Measurements from ENCODE around the gene UBAP1L.

UBAP1L gene

DNA sequence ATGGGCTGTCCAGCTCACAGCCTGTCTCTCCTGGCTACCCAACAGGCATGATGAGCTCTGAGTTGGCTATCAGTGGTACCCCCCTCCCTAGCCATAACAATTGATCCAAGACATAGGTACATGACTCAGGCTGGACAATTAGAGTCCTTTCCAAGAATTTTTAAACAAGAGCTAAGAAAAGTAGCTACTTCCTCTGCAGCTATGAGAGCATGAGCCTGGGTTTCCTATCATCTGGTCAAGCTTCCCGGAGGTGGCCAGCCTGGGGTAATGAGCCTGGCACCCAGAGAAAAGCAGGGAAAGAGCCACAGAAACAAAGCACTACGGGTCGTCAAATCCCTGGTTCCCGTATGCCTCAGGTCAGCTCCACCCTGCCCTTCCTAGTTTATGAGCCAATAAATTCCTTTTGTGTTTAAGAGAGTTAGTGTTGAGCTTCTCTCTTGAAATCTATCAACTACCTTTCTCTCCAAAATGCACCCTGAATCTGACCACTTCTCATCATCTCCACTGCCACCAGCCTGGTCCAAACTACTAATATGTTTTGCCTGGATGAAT lies 72.1 kb downstream of the UBAP1L start:
- H3K4me1 ChIP-seq (ENCODE audit: insufficient read depth, poor library complexity, severe bottlenecking), result peaks cover 6% of the 10 kb centered on the region
- no peaks in the 10 kb centered on the region for H3K36me3 ChIP-seq (ENCODE audit: low read depth)
- no peaks in the 10 kb centered on the region for H3K9me3 ChIP-seq (ENCODE audit: severe bottlenecking)
- H3K27ac ChIP-seq (ENCODE audit: poor library complexity, severe bottlenecking), result no peak overlapping the region
- TF ChIP-seq, protein P1, sequence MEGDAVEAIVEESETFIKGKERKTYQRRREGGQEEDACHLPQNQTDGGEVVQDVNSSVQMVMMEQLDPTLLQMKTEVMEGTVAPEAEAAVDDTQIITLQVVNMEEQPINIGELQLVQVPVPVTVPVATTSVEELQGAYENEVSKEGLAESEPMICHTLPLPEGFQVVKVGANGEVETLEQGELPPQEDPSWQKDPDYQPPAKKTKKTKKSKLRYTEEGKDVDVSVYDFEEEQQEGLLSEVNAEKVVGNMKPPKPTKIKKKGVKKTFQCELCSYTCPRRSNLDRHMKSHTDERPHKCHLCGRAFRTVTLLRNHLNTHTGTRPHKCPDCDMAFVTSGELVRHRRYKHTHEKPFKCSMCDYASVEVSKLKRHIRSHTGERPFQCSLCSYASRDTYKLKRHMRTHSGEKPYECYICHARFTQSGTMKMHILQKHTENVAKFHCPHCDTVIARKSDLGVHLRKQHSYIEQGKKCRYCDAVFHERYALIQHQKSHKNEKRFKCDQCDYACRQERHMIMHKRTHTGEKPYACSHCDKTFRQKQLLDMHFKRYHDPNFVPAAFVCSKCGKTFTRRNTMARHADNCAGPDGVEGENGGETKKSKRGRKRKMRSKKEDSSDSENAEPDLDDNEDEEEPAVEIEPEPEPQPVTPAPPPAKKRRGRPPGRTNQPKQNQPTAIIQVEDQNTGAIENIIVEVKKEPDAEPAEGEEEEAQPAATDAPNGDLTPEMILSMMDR (IDR thresholded peaks at IDR 0.05; ENCODE audit: poor library complexity, severe bottlenecking), result no peak
- ATAC-seq (ENCODE audit: low read depth), result no peak
- H3K27me3 ChIP-seq (ENCODE audit: insufficient read depth, poor library complexity, severe bottlenecking), result no peaks in the 10 kb centered on the region
- DNase-seq (ENCODE audit: low spot score), result no peak
- no peak overlapping the region for H3K4me3 ChIP-seq (ENCODE audit: severe bottlenecking)
